GM19238 (cell line): ENCODE results near the gene PCARE.
A peak's percentile ranks its signal among the peaks of the same experiment; 100 is the strongest.

Experiments used
- DNase-seq: peaks from one replicate; pipeline ENCODE4 v3.0.0; 2011; ENCODE audit warnings: low spot score; ENCODE audit not compliant: insufficient read length

Gene PCARE

GRCh38 chr2:29039718-29040480 is 34.4 kb downstream of the PCARE start:
- DNase-seq: no peak

GRCh38 chr2:29035016-29035745 is 39.1 kb downstream of the PCARE start:
- DNase-seq: no peak

- DNase-seq: no peak
These were observed 40.7 kb downstream of the PCARE start for GRCh38 chr2:29033656-29034055.

- DNase-seq: no peak
These were observed 41.2 kb downstream of the PCARE start for GRCh38 chr2:29033172-29033571.

- no peak for DNase-seq
These were observed 42.1 kb downstream of the PCARE start for GRCh38 chr2:29032189-29032588.

GRCh38 chr2:29031046-29031445 is 43.3 kb downstream of the PCARE start:
- DNase-seq: no peak

- no peak for DNase-seq
These were observed 48.6 kb downstream of the PCARE start for GRCh38 chr2:29025711-29026110.

GRCh38 chr2:29024882-29025430 is 49.4 kb downstream of the PCARE start:
- no peak for DNase-seq

GRCh38 chr2:29023188-29023587 is 51.1 kb downstream of the PCARE start:
- DNase-seq: no peak

GRCh38 chr2:29022679-29023078 is 51.6 kb downstream of the PCARE start:
- no peak for DNase-seq

GRCh38 chr2:29021886-29022285 is 52.4 kb downstream of the PCARE start:
- DNase-seq: no peak

- no peak for DNase-seq
These were observed 56.4 kb downstream of the PCARE start for GRCh38 chr2:29017716-29018435.

GRCh38 chr2:29016504-29016903 is 57.8 kb downstream of the PCARE start:
- no peak for DNase-seq

- DNase-seq: no peak
These were observed 58.4 kb downstream of the PCARE start for GRCh38 chr2:29015701-29016470.

GRCh38 chr2:29014811-29015421 is 59.4 kb downstream of the PCARE start:
- peak; percentile 54 for DNase-seq

- DNase-seq: no peak
These were observed 60.0 kb downstream of the PCARE start for GRCh38 chr2:29014331-29014730.

- no peak for DNase-seq
These were observed 61.1 kb downstream of the PCARE start for GRCh38 chr2:29013057-29013780.

- DNase-seq: peak; percentile 35
These were observed 62.1 kb downstream of the PCARE start for GRCh38 chr2:29012211-29012681.
